HG03378 (cell line): Measurements from ENCODE around the gene SERPINB10.
"Not testable (repeated sequence)": the region's sequence is repeated elsewhere in the genome, so short reads cannot be mapped to it uniquely, and the experiment has no call there.

ENCODE experiments used
- ATAC-seq: cut with Tn5 transposase; IDR thresholded peaks from one replicate; pipeline ENCODE4 v1.9.1; 2021; ENCODE audit warnings: mild to moderate bottlenecking, moderate library complexity; ENCODE audit not compliant: unreplicated experiment

Gene SERPINB10

DNA sequence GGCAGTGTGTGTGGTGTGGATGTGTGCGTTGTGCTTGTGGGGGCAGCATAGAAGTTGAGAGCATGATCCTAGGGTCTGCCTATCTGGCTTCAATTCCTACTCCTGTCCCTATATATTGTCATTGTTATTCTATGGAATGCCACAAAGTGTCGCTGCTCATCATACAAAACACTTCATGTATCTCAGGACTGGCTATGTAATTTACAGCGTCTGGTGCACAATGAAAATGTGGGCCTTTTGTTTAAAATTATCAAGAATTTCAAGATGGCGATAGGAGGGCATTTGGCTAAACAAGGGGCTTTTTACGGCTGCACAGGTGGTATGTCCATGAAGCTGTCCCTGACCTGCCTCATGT, 16.8 kb upstream of the SERPINB10 start:
- peak; percentile 84 for ATAC-seq

DNA sequence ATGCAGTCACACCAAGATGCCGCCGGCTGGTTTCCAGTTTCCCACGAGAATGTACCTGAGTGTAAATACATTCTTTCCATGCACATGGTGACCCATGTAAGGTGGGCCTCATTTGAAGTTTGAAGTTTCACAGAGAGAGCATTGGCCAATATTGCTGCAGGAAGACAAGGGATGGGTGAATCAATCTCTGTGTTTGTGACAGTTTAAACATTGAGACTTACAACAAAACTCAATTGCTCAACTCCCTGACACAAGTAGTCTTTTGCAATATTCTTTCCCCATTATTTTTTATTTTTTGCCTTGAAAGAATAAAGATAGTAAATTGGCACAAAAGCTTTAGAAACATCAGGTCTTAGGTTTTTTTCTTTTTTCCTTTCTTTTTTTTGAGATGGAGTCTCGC, 15.2 kb upstream of the SERPINB10 start:
- ATAC-seq = no peak

DNA sequence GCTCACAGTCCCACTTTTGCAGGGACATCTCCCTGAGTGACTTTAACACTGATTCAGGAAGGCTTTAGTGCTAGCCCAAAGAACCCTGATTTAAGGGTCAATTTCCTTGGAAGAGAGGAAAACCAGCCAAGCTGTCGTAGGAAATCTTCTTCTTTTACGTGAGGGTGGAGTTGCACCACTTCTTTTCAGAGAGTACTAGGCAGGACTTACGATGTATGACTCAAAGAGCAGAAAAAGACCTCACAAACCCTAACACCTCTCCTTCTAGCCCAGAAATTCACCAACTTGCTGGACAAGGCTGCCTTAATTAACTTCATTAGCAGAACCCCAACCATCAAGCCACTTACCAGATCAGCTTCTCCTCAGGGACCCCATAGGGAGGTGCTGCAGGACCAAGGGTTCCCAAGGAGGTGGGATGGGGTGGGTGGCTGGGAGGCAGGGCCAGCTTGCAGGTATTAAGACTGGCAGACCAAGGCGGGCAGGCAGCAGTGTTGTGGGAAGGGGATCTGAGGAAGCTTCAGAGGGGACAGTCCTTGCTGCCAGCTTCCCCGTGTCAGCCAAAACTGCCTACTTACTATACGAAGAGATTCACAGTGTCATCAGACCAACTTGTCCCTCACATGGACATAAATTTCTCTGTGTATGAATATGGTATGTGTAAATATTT, 13.5 kb upstream of the SERPINB10 start:
- ATAC-seq = no peak

DNA sequence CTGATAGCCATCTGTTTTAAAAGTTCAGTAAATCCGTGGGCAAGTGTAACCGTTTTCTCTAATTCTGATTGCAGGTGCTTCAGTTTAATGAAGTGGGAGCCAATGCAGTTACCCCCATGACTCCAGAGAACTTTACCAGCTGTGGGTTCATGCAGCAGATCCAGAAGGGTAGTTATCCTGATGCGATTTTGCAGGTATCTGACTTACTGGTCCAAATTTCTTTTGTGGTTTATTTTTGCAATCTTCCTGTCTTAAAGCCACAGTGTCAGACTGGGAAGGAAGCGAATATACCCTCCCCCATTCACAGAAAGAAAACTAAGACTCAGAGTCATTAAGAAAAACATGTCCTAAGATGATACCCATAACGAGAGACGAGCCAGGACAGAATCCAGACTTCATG, 12.6 kb upstream of the SERPINB10 start:
- ATAC-seq = no peak

DNA sequence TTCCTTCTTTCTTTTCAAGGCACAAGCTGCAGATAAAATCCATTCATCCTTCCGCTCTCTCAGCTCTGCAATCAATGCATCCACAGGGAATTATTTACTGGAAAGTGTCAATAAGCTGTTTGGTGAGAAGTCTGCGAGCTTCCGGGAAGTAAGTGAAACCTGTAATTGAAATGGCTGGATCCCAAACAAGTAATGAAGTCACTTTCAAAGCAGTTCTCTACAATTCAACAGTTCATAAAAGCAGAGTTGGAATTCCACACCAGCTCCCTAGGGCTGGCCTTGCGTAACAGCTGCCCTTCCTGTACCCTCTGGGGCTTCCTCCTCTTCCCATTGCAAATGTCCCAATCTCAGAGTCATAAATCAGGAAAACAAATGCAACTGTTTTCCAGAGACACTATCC, 10.7 kb upstream of the SERPINB10 start:
- ATAC-seq = no peak

DNA sequence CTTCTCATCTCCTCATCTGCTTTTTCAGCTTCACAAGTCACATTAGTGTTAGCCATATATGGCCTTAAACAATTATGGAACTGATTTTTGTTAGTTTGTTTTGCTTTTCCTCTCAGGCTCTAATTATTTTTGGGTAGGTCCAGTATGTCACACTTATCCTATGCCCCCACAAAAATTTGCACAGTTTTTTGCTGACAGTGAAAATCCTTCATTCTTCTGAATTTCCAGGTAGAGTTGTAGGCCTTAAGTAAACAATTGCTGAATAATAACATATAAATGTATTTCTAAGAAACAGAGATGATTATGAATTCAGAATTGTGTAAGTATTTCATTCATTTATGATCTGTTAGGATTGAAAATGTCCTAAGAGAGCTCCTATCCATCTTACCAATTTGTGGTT, 8.6 kb upstream of the SERPINB10 start:
- ATAC-seq = no peak

DNA sequence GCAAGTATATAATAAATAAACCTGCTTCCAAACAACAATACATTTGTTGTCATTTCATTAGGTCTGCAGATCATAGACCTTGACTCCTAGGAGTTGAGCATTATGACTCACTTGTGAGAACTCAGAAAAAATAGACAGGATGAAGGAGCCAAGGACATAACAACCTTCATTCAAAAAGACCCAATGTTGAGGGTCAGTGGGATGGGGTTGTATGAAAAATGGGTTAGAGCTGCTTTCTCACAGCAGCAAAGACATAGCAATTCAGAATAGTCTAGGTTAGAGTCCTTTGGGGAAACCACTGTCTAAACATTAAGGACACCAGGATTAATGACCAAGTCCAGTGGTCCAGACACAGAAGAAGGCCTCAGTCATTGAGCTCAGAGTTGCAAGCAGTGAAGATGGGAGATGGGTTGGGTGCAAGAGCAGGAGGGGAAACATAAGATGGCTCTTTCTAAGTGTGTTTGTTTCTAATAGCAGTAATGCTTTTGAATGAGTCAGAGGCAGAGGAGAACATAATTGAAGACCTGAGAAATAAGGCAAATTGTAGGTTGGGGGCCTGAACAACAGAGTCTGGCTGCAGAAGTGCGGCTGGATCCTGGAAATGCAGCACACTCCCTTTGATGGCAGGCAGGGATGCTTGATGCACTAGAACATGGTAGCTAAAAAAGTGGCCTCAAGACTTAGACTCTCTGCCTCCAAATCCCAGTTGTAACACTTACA, 3.7 kb upstream of the SERPINB10 start:
- ATAC-seq = no peak

DNA sequence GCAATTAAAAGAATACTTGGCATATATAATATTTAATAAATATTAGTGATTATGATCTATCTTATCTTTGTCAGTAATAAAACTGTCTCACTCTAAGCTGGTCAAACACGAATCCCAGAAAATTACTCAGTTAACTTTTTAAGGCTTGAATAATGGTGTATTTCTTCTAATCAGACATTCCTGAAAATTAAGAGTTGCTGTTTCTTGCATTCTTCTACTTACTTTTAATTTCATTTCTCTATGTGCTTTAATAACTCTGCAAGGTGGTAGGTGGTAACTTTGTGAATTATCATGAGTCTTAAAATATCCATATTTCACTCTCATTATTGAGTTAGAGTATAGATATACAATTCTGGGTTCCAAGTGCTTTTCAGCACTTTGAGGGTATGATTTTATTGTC, 3.1 kb upstream of the SERPINB10 start:
- ATAC-seq = no peak

DNA sequence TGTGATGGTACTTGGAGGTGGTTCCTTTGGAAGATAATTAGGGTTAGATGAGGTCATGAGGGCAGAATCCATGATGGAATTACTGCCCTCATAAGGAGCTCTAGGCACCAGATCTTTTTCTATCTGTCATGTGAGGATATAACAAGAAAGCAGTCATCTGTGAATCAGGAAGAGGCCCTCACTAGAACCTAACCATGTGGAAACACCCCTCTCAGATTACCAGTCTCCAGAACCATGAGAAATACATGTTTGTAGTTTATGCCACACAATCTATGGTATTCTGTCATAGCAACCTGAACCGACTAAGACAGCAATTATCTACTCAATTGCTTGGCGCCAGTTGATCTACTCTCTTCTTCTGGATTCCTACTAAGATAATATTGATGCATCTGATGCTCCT, 2.4 kb upstream of the SERPINB10 start:
- no peak for ATAC-seq

DNA sequence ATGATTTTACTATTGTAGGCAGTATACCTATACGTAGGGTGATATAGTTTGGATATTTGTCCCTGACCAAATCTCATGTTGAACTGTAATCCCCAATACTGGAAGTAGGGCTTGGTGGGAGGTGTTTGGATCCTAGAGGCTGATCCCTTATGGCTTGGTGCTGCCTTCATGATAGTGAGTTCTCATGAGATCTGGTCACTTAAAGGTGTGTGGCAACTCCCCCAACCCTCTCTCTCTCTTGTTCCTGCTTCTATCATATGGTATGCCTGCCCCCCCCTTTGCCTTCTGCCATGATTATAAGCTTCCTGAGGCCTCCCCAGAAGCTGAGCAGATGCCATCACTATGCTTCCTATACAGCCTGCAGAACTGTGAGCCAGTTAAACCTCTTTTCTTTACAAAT, 1.7 kb upstream of the SERPINB10 start:
- no peak for ATAC-seq

DNA sequence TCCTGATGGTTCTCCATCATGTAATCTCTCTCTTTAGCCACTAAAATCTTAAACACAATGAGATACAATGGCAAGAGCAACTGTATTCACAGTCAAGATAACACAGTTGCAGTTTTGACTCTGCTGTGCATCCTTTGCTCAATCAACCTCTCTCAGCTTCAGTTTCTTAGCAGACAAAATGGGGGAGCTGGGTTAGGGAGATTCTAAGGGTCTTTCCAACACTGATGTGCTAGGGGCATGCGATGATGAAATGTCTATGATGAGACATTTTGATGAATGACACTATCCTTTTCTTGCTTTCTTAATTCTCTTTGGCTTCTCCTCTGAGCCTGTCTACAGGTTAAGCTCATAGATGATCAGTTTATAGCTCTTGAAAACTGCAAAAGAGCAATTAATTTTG, 1.1 kb downstream of the SERPINB10 start:
- no peak for ATAC-seq

DNA sequence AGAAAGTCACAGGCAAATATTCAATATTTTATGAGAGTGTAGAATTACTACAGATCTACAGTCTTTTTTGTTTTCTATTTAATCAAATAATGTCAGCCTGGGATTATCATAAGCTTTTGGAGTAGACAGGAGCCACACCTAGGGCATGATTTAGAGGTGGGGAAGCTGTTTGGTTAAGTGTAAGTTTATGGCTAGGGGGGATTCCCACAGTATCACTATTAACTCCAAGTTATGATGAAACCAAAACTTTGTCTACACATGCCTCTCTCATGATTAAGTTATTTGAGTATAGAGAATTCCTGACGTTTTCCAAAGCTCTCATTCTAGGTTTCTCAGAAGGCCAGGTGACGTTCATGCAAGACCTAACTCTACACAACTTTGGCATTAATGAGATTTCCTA, 2.1 kb downstream of the SERPINB10 start:
- peak; percentile 72 for ATAC-seq

DNA sequence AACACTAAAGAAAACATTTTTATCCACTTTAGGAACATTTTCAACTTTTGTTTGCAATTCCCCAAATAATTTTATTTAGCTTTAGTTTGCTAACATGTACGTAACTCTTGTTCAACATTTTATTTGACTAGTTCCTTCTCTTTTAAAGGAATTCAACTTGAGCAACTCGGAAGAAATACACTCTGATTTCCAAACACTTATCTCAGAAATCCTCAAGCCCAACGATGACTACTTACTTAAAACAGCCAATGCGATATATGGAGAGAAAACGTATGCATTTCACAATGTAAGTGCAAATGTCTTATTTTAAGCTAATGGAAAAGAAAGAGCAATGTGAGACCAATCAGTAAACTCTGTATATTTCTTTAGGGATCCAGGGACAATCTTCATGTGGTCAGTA, 10.1 kb downstream of the SERPINB10 start:
- ATAC-seq = no peak

DNA sequence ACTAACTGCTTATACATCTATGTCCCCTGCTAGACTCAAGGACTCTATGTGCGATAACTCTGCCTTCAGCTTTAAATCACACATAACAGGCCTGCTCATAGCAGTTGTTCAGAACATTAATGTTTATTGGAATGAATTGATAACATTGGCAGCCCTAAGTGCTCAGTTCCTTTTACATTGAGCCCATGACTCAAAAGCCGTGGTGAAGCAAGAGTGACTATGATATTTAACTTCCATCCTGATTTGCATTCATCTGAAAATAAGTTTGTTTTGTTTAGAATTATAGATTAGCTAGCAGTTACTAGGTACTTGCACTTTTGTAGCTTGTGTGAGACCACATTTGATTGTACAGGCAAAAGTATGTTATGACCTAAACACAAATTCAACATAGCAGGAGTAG, 14.3 kb downstream of the SERPINB10 start:
- ATAC-seq = no peak

DNA sequence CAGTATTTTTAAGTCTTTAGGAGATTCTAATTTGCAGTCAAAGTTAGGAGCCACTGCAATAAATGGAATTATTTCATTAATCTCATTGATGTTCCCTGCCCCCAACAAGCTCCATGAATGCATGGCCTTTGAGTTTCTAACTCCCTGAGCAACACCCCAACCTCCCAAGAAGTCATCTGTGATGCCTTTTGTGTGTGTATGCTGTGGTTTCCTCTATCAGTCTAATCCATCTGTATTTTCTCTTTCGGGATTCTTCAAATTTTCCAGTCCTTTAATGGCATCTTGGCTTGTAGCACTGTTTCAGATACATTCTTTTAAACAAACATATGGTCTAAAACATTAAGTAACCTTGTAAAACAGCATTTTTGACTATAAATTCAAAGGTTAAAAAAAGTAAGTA, 16.8 kb downstream of the SERPINB10 start:
- ATAC-seq = no peak

DNA sequence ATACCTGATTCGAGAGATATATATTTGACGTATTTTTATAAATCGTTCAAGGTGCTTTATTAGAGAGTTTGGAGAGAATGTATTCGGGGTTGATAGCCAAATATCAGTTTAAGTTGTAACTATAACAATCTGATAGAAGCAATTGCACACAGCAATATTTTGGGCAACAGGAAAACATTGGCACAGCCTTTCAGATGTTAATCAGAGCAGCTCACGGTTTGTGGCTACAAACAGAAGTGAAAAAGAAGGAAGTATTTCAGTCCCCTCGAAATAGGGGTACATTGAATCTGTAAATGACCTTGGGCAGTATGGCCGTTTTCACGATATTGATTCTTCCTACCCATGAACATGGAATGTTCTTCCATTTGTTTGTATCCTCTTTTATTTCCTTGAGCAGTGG, 20.6 kb downstream of the SERPINB10 start:
- no peak for ATAC-seq

DNA sequence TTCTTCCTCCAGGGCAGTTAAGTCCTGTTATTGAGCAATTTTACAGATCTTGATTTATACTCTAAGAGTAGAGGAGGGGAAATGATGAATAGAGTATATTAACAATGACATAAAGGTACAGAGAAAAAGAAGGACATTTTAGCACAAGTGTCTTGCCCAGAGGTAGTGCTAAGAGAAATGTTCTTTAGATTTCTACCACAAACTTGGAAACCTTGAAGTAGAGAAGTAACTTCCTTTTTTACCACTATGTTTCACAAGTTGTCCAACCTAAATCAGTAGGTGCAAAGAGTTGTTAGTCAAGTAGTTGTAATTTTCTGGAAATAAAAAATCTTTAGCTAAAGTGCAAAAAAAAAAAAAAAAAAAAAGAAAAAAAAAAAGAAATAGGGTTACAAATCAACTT, 21.6 kb downstream of the SERPINB10 start:
- ATAC-seq = not testable (repeated sequence)

DNA sequence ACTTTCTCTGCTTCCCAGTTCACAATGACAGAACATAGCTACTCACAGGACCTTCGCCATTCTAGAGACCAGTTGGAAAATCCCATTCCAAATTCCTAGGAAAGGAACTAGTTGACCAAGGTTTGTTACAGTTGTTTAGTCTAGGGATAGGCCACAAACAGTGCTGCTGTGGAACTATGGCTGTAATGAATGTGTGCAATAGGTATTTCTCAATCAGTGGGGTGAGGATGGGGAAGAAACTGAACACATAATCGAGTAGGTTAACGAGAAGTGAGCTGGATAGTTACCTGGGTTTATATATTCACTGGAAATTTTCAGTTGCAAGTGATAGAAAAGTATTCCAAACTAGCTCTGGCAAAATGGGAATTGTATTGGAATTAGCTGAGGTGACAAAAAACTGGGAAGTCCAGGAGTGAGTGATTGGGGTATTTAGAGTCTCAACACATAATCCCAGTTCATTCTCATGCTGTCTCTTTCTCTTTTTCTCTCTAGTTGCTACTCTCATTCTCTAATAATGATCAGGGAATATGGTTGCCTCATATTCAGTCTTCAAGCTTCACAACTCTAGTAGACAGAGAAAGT, 23.1 kb downstream of the SERPINB10 start:
- no peak for ATAC-seq

DNA sequence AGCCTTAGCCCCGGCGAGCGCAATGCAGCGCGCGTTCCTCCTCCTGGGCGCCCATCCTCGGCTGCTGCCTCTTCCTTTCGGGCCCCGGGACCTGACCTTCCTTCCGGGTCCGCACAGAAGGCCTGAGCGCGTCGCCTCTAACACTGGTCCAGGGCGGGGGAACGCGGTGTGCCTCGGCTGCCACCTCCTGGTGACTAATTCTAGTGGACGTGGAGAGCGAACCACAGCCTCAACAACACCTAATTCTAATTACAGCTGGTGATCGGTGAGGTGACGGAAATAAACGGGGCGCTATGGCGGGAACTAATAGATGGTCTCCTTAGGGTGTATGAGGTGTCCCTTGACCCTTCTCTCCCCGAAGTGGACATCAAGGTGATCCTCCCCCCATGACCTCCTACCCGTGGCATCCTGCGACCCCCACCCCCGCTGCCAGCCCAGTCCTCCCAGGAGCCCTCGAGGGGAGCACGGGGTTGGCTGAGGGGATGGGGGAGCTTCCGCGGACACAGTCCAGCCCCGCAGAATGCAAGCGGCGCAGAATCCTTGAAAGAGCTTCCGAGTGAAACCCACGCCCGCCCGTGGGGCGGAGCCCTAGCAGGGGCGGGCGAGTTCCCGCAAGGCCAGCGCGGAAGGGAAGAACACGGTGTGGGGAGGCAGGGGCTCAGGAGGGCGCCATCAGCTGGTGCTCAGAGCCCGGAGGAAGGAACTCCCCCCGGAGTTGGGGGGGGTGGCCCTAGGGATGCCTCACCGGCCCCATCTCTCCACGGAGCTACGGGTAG, 28.6 kb downstream of the SERPINB10 start:
- peak; percentile 98 for ATAC-seq

DNA sequence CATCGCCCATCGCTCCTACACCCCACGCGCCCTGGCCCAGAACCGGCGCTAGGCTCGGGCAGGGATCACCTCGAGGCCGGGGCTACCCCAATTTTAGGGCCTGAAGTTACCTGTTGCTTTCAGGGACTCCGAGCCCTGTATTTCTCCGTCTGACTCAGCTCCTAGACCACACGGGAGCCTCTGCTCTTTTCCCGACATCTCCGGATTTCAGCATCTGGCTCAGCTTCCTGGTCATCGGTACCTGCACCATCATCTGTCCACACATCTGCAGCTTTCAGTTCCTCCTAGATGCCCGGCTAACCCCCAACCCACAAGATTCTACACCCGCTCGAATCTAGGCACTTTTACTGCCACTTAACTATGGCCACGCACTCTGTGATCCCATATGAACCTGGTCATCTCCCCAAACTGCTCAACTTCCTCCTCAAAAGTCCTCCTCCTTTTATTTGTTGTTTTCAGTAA, 29.2 kb downstream of the SERPINB10 start:
- ATAC-seq = peak; percentile 32

DNA sequence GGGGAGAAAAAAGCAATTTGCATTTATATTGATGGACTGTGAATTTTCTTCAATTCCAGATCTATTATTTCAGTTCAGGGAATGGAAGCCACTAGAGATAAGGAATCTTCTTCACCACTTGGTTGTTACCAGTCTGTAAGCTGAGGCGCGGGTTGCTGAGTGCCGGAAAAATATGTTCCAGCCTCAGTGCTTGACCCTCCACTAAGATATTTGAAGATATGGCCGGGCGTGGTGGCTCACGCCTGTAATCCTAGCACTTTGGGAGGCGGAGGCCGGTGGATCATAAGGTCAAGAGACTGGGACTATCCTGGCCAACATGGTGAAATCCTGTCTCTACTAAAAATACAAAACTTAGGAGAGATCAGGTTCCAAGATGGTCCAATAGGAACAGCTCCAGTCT, 32.2 kb downstream of the SERPINB10 start:
- ATAC-seq = no peak
